Melanocyte of skin (primary cell): ENCODE results near the gene CFAP91. TPM values are rescaled to one million over a fixed set of nuclear protein-coding genes. Genes with fewer than 3 reads are reported as not detected.

Source experiments
- total RNA-seq, 2 donors: library from RNA; depleted of rRNA; stranded (reverse); fragments of >200 nt; gene quantifications; 2 replicates each; pipeline ENCODE4 v1.2.3, GENCODE V29; 2012

Gene CFAP91
- 1 to 10 TPM in 1 of 2 donors, under 1 TPM in 1; 0.69 to 2.0 TPM for total RNA-seq

GRCh38 chr3:119702530-119703527, at the start of gene CFAP91:
Gene CFAP91, plus strand, starts transcription at chr3:119703022. Its CDS starts 77 bp downstream, at chr3:119703099.

GRCh38 chr3:119660474-119661440, 42.1 kb upstream of the CFAP91 start, which contains the start of gene POPDC2:
Gene POPDC2, minus strand, starts transcription at chr3:119660589. Its CDS starts 166 bp downstream, at chr3:119660423.

DNA sequence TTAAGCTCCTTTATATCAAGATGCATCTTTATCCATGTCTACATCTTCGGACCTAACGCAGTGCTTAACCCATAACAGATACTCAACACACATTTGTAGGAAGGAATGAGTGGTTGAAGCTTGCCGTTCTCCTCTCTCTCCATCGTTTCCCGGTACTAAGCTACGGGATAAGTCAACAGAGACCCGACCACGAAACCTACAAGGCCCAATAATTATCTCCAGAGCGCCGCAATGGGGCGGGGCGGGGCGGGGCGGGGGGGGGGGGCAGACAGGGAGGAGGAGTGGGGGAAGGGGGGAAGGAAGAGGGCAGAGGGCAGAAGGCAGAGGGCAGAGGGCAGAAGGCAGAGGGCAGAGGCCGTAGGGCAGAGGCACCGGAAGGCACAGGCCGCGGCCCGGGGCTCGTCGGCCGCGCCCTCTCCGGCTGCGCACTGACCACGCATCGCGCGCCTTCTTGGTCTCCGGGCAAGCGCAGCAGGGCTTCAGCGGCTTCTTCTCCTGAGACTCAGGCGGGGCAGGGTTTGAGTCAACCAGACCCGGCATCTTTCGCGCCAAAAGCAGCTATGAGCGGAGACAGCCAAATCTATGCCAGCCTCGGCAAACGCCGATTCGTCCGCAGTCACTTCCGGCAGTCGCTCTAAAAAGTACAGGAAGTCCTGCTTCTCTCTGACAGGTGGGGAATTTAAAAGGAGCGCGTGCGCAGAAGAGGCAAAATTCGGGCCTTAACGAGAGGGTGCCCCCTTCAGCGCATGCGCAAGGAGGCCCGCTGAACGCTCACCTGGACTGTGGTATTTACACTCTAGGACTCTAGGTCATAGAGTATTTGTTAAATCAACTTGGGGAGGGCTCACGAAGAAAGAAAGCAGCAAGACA, 25.8 kb upstream of the CFAP91 start, which contains the start of gene COX17:
COX17 (minus strand) TSS at position 636 of the 870 bp plus-strand sequence; CDS start at position 540, 96 bp downstream.

Other genes with a start within 250 kb of the CFAP91 start
- 10 to 100 TPM; 25.1 to 32.0 TPM for gene TMEM39A, start 239.4 kb upstream of the CFAP91 start, total RNA-seq
- gene POGLUT1, start 234.1 kb upstream of the CFAP91 start, total RNA-seq, result 10 to 100 TPM; 15.1 to 16.3 TPM
- 10 to 100 TPM; 76.7 to 89.2 TPM for gene TIMMDC1, start 204.5 kb upstream of the CFAP91 start, total RNA-seq
- not detected for gene CD80, start 143.4 kb upstream of the CFAP91 start, total RNA-seq
- 1 to 10 TPM; 7.9 to 9.7 TPM for gene ADPRH, start 123.5 kb upstream of the CFAP91 start, total RNA-seq
- gene PLA1A, start 105.1 kb upstream of the CFAP91 start, total RNA-seq, result 10 to 100 TPM; 10.7 to 65.6 TPM
- gene POPDC2, start 42.4 kb upstream of the CFAP91 start, total RNA-seq, result 1 to 10 TPM in 1 of 2 donors, not detected in 1; 1.4 TPM
- gene COX17, start 25.6 kb upstream of the CFAP91 start, total RNA-seq, result 10 to 100 TPM; 23.1 to 32.0 TPM
- under 1 TPM in 1 of 2 donors, not detected in 1; under 0.01 TPM for gene NR1I2, start 79.1 kb downstream of the CFAP91 start, total RNA-seq